Parathyroid adenoma (tissue), 2 donors: Measurements from ENCODE around the gene DIP2C.

Experiments
- H2AFZ ChIP-seq: fragments of 300-600 bp; sonication (generic); one replicate; pipeline ENCODE4 v1.7.0; 2017; ENCODE audit warnings: antibody characterized with exemption, mild to moderate bottlenecking
- H3K27ac ChIP-seq: fragments of 300-600 bp; sonication (generic); one replicate; pipeline ENCODE4 v1.7.0; 2017
- H3K27me3 ChIP-seq: fragments of 300-600 bp; sonication (generic); one replicate; pipeline ENCODE4 v1.7.0; 2017; ENCODE audit warnings: low read length; ENCODE audit not compliant: control insufficient read depth, insufficient read depth
- H3K36me3 ChIP-seq: fragments of 300-600 bp; sonication (generic); one replicate; pipeline ENCODE4 v1.7.0; 2017; ENCODE audit warnings: low read length; ENCODE audit not compliant: control insufficient read depth, insufficient read depth
- H3K4me1 ChIP-seq: fragments of 300-600 bp; sonication (generic); one replicate; pipeline ENCODE4 v1.7.0; 2017; ENCODE audit warnings: control low read depth
- H3K4me2 ChIP-seq: fragments of 300-600 bp; sonication (generic); one replicate; pipeline ENCODE4 v1.7.0; 2017; ENCODE audit warnings: low read length
- H3K4me3 ChIP-seq: fragments of 300-600 bp; sonication (generic); one replicate; pipeline ENCODE4 v1.7.0; 2017; ENCODE audit warnings: low read depth, low read length
- H3K79me2 ChIP-seq: fragments of 300-600 bp; sonication (generic); one replicate; pipeline ENCODE4 v1.7.0; 2017; ENCODE audit warnings: control low read depth
- H3K9ac ChIP-seq: fragments of 300-600 bp; sonication (generic); one replicate; pipeline ENCODE4 v1.7.0; 2017; ENCODE audit warnings: mild to moderate bottlenecking
- H3K9me3 ChIP-seq: fragments of 300-600 bp; sonication (generic); one replicate; pipeline ENCODE4 v1.7.0; 2017; ENCODE audit warnings: low read length; ENCODE audit not compliant: control insufficient read depth
- TF ChIP-seq, protein P1 (sequence below): fragments of 300-600 bp; sonication (generic); IDR thresholded peaks from one replicate; pipeline ENCODE4 v1.7.0; 2017; ENCODE audit warnings: antibody characterized with exemption, mild to moderate bottlenecking
- donor health status: primary hyperparathyroidism.

The DIP2C gene

DNA sequence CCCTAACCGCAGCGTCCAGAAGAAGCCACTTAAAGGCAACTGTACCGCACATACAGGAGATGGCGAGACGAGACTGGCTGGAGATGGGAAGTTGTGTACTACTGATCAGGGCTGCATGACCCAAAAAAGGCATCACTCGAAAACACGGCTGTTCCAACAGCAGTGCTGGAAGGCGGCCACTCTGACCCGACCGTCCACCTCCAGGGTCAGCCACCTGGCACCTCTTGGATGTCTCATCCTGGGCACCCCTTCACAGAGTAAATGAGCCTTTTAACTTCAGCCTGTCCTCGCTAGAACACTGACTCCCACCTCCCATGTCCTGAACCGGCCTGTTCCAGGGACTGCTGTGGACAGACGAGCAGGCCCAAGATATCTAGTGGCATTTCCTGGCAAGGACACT, 180.7 kb downstream of the DIP2C start:
- no peaks in the 10 kb centered on the region for H3K36me3 ChIP-seq
- H3K4me1 ChIP-seq = no peaks in the 10 kb centered on the region

DNA sequence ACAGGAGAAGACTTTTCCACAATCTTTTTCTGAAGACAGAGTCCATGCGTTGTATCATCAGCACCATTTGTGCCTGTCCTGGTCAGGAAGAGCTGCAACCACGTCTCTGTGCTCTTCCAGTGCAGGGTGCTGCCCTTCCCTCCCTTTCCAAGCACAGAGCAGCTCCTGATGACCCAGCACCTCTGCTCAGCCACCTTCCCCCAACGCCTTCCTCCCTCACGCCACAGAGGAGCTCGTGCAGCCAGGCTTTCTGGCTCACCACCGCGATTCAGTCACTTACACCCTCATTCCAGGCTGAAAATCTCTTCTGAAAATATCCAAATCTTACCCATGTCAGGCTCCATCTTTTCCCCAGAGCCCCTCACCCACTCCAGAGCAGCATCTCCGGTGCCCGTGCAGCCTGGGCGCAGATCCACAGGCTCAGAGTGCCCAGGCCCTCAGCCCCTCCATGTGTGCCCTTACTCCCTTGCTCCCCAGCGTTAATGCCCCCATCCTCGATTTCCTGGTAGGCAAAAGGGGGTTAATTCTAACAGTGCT, 181.5 kb downstream of the DIP2C start:
- H3K4me1 ChIP-seq = no peaks in the 10 kb centered on the region
- H3K9me3 ChIP-seq = no peaks in the 10 kb centered on the region
- no peak overlapping the region for H3K9ac ChIP-seq
- H3K27me3 ChIP-seq = no peaks in the 10 kb centered on the region
- peaks cover 52% of the 10 kb centered on the region for H3K79me2 ChIP-seq
- no peak overlapping the region for H3K4me2 ChIP-seq
- H3K4me3 ChIP-seq = no peak overlapping the region
- H3K36me3 ChIP-seq = no peaks in the 10 kb centered on the region
- H3K27ac ChIP-seq = no peak overlapping the region
- H2AFZ ChIP-seq = no peak overlapping the region
- TF ChIP-seq, protein P1, sequence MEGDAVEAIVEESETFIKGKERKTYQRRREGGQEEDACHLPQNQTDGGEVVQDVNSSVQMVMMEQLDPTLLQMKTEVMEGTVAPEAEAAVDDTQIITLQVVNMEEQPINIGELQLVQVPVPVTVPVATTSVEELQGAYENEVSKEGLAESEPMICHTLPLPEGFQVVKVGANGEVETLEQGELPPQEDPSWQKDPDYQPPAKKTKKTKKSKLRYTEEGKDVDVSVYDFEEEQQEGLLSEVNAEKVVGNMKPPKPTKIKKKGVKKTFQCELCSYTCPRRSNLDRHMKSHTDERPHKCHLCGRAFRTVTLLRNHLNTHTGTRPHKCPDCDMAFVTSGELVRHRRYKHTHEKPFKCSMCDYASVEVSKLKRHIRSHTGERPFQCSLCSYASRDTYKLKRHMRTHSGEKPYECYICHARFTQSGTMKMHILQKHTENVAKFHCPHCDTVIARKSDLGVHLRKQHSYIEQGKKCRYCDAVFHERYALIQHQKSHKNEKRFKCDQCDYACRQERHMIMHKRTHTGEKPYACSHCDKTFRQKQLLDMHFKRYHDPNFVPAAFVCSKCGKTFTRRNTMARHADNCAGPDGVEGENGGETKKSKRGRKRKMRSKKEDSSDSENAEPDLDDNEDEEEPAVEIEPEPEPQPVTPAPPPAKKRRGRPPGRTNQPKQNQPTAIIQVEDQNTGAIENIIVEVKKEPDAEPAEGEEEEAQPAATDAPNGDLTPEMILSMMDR = no peak

More for the DNA sequence above, 180.7 kb downstream of the DIP2C start:
- no peak overlapping the region for H3K4me3 ChIP-seq
- no peak overlapping the region for H3K27ac ChIP-seq
- no peak overlapping the region for H2AFZ ChIP-seq
- H3K27me3 ChIP-seq = no peaks in the 10 kb centered on the region
- no peaks in the 10 kb centered on the region for H3K9me3 ChIP-seq
- TF ChIP-seq, protein P1 = no peak
- H3K9ac ChIP-seq = no peak overlapping the region
- H3K4me2 ChIP-seq = no peak overlapping the region
- H3K79me2 ChIP-seq = peaks cover 44% of the 10 kb centered on the region

DNA sequence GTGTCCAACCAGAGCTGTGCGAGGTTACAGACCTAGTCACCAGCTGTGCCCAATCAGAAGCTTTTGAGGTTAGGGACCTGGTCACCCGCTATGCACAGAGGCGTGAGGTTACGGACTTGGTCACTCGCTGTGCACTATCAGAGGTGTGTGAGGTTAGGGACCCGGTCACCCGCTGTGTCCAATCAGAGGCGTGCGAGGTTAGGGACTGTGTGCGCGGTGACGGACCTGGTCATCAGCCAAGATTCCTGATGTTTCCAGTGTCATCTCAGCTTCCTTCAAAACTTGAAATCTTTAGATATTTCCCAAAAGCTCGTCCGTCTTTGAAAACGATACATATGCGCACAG, 182.1 kb downstream of the DIP2C start:
- Histone ChIP-seq H3K4me2 (no peak overlapping the region), H3K79me2 (peaks cover 58% of the 10 kb centered on the region), H3K9me3 (no peaks in the 10 kb centered on the region), H3K4me3 (no peak overlapping the region), H2AFZ (no peak overlapping the region), H3K27me3 (no peaks in the 10 kb centered on the region), H3K36me3 (no peaks in the 10 kb centered on the region), H3K27ac (no peak overlapping the region), H3K9ac (no peak overlapping the region), H3K4me1 (no peaks in the 10 kb centered on the region)
- TF ChIP-seq, protein P1 = no peak

DNA sequence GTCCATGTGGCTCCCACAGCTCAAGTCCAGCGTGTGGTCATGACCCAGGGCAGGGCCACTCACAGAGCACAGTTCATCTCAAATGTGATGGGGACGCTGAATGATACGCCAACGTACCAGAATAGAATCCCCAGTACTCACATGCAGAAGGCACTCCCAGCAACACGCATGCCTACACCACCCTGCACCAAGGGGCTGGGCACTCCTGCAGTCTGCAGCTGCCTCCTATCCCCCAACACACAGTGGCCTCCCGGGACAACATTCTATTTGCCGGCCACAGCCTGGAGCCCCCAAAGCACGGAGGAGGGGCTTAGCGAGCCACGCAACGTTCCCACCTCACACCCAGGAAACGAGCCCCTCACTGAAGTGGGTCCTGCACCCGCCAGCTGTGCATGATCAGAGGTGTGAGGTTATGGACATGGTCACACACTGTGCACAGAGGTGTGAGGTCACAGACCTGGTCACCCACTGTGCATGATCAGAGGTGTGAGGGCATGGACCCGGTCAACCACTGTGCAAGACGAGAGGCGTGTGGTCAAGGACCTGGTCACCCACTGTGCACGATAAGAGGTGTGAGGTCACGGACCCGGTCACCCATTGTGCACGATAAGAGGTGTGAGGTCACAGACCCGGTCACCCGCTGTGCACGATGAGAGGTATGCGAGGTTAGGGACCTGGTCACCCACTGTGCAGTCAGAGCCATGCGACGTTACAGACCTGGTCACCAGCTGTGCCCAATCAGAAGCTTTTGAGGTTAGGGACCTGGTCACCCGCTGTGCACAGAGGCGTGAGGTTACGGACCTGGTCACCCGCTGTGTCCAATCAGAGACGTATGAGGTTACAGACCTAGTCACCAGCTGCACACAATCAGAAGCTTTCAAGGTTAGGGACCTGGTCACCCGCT, 182.8 kb downstream of the DIP2C start:
- Histone ChIP-seq H3K27ac (no peak overlapping the region), H3K79me2 (peaks cover 65% of the 10 kb centered on the region), H3K4me2 (no peak overlapping the region), H3K9ac (no peak overlapping the region), H3K36me3 (no peaks in the 10 kb centered on the region), H2AFZ (no peak overlapping the region), H3K27me3 (no peaks in the 10 kb centered on the region), H3K4me3 (no peak overlapping the region), H3K4me1 (no peaks in the 10 kb centered on the region), H3K9me3 (no peaks in the 10 kb centered on the region)
- TF ChIP-seq, protein P1 = no peak
